Stimulated activated naive CD8-positive, alpha-beta T cell treated with anti-CD3 and anti-CD28 coated beads, Interleukin-15, Interleukin-2, amounts not matched to agents 100 ng/mL and 50 ng/mL, for 24 hours (primary cell): ENCODE measurements around the gene RNU6-9.
"Not testable (repeated sequence)": the region's sequence is repeated elsewhere in the genome, so short reads cannot be mapped to it uniquely, and the experiment has no call there.

ENCODE experiments used
- H3K27ac Mint-ChIP-seq: one replicate; pipeline ENCODE4 v1.8.0; 2021; ENCODE audit warnings: mild to moderate bottlenecking, mixed read lengths
- H3K27me3 Mint-ChIP-seq: one replicate; pipeline ENCODE4 v1.8.0; 2021; ENCODE audit warnings: mixed read lengths
- H3K36me3 Mint-ChIP-seq: one replicate; pipeline ENCODE4 v1.8.0; 2021; ENCODE audit warnings: low read depth, mixed read lengths
- H3K4me1 Mint-ChIP-seq: one replicate; pipeline ENCODE4 v1.8.0; 2021; ENCODE audit warnings: low read depth, mixed read lengths
- H3K4me3 Mint-ChIP-seq: one replicate; pipeline ENCODE4 v1.8.0; 2021; ENCODE audit warnings: mild to moderate bottlenecking, mixed read lengths
- H3K9me3 Mint-ChIP-seq: one replicate; pipeline ENCODE4 v1.8.0; 2021; ENCODE audit warnings: mixed read lengths

Gene RNU6-9

DNA sequence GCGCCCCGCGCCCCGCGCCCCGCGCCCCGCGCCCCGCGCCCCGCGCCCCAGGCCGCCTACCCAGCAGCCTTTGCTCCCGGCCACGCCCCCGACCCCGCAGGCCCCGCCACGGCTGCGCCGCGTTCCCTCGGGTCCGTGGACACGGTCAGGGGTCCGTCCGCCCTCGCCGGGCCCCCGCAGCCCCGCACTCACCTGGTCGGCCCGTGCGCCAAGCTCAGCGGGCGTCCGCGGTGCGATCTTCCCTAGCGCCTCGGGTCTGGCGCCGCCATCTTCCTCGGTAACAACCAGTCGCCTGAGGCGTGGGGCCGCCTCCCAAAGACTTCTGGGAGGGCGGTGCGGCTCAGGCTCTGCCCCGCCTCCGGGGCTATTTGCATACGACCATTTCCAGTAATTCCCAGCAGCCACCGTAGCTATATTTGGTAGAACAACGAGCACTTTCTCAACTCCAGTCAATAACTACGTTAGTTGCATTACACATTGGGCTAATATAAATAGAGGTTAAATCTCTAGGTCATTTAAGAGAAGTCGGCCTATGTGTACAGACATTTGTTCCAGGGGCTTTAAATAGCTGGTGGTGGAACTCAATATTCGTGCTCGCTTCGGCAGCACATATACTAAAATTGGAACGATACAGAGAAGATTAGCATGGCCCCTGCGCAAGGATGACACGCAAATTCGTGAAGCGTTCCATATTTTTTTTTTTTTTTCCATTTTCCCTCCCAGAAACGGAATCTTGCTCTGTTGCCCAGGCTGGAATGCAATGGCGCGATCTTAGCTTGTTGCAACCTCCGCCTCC, at the start of gene RNU6-9, which contains the start of gene MED16:
RNU6-9 (plus strand) TSS at position 591 of the 796 bp plus-strand sequence.
MED16 (minus strand) TSS at position 294 of the 796 bp plus-strand sequence. CDS start 2,056 bp downstream, outside the sequence.
- peaks cover 14% of the 10 kb centered on the region for H3K36me3 Mint-ChIP-seq
- H3K4me3 Mint-ChIP-seq = peak within 1 kb of the TSS; percentile 84
- peak within 1 kb of the TSS; percentile 99 for H3K27ac Mint-ChIP-seq
- H3K9me3 Mint-ChIP-seq = no peaks in the 10 kb centered on the region
- peaks cover 15% of the 10 kb centered on the region for H3K4me1 Mint-ChIP-seq
- H3K27me3 Mint-ChIP-seq = no peaks in the 10 kb centered on the region

DNA sequence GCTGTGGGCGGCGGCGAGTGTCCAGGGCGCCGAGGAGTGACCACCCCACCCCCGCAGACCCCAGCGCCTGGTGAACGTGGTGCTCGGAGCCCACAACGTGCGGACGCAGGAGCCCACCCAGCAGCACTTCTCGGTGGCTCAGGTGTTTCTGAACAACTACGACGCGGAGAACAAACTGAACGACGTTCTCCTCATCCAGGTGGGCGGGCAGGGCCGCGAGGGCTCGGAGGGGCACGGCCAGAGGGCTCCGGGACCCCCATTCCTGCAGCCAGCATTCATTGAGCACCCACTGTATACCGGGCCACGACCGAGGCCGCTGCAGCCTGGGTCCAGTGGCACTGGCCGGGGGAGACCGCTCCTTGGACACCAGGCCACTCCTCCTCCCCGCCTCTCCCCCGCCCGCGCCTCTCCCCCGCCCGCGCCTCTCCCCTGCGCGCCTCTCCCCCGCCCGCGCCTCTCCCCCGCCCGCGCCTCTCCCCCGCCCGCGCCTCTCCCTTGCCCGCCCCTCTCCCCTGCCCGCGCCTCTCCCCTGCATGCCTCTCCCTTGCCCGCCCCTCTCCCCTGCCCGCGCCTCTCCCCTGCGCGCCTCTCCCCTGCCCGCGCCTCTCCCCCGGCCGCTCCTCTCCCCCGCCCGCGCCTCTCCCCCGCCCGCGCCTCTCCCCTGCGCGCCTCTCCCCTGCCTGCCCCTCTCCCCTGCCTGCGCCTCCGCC, 49.3 kb upstream of the RNU6-9 start:
- H3K36me3 Mint-ChIP-seq = no peaks in the 10 kb centered on the region
- H3K27me3 Mint-ChIP-seq = peaks cover 25% of the 10 kb centered on the region
- peaks cover 3% of the 10 kb centered on the region for H3K4me1 Mint-ChIP-seq
- H3K4me3 Mint-ChIP-seq = no peak overlapping the region
- H3K27ac Mint-ChIP-seq = no peak overlapping the region
- no peaks in the 10 kb centered on the region for H3K9me3 Mint-ChIP-seq

DNA sequence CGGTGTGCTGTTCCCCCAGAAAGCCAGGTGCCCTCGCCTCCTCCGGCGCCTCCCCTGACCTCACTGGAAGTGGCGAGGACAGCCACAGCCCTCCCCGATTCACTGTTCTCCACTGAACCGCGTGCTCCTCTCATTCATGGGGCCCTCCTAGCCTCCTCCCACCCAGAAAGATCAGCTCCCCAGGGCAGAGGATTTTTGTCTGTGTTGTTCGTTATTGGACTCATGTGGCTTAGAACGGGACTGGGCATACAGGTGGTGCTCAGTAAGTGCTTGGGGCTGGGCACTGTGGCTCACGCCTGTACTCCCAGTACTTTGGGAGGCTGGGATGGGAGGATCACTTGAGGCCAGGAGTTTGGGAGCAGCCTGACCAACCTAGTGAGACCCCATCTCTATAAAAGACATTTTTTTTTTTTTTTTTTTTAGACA, 48.7 kb upstream of the RNU6-9 start:
- no peak overlapping the region for H3K27ac Mint-ChIP-seq
- H3K9me3 Mint-ChIP-seq = no peaks in the 10 kb centered on the region
- H3K4me1 Mint-ChIP-seq = peaks cover 3% of the 10 kb centered on the region
- H3K4me3 Mint-ChIP-seq = no peak overlapping the region
- H3K36me3 Mint-ChIP-seq = no peaks in the 10 kb centered on the region
- H3K27me3 Mint-ChIP-seq = peaks cover 29% of the 10 kb centered on the region

DNA sequence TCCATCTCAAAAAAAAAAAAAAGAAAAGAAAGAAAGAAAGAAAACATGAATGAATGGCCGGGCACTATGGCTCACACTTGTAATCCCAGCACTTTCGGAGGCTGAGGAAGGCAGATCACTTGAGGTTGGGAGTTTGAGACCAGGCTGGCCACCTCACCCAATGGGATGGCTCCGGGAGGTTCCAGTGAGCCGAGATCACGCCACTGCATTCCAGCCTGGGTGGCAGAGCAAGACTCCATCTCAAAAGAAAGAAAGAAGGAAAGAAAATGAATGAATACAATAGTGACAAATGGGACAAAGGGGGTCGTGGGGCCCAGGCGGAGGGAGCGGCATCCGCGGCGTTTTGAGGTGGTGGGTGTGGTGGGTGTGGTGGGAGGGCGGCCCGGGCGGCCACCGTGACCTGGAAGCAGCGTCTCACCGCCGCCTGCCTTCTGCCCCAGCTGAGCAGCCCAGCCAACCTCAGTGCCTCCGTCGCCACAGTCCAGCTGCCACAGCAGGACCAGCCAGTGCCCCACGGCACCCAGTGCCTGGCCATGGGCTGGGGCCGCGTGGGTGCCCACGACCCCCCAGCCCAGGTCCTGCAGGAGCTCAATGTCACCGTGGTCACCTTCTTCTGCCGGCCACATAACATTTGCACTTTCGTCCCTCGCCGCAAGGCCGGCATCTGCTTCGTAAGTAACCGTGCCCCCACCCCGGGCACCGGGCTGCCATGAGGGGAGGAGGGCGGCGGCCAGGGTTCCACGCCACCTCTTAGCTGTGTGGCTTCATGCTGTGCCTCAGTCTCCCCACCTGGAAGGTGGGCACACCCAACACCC, 47.4 kb upstream of the RNU6-9 start:
- Mint-ChIP-seq H3K4me1 (peaks cover 3% of the 10 kb centered on the region), H3K9me3 (no peaks in the 10 kb centered on the region), H3K4me3 (no peak overlapping the region), H3K36me3 (no peaks in the 10 kb centered on the region), H3K27ac (no peak overlapping the region), H3K27me3 (peaks cover 36% of the 10 kb centered on the region)

DNA sequence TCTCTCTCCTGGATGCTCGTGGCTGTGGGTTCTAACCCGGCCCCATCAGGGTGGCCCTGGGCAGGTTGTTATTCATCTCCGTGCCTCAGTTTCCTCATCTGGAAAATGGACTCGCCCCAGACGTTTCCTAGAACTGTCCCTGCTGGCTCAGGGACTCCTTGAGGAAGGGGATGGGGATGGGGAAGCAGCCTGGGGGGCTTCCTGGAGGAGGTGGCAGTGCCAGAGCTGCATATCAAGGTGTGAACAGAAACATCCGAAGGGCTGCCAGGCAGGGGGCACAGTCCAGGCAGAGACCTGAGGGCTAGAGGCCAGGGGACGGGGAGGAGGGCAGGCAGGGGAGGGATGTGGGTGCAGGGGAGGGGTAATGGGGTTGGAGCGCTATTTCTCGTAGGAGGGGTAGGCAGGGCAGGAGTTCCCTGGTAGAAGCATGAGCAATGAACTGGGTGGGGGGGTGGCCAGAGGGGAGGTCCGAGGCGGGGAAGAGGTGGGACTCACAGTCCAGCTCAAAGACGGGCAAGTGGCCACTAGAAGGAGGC, 44.8 kb upstream of the RNU6-9 start:
- peaks cover 31% of the 10 kb centered on the region for H3K27me3 Mint-ChIP-seq

DNA sequence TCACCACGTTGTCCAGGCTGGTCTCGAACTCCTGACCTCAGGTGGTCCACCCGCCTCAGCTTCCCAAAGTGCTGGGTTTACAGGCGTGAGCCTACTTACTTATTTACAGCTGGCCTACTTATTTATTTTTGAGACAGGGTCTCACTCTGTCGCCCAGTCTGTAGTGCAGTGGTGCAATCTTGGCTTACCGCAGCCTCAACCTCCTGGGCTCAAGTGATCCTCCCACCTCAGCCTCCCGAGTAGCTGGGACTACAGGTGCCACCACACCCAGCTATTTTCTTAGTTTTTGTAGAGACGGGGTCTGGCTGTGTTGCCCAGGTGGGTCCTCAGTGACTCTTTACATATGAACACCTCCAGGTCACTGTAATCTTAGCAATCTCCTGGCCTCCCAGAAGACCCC, 44.1 kb upstream of the RNU6-9 start:
- H3K9me3 Mint-ChIP-seq, H3K4me1 Mint-ChIP-seq, H3K27ac Mint-ChIP-seq, H3K4me3 Mint-ChIP-seq, H3K36me3 Mint-ChIP-seq: not testable (repeated sequence)
- peaks cover 31% of the 10 kb centered on the region for H3K27me3 Mint-ChIP-seq

More for the DNA sequence above, 44.8 kb upstream of the RNU6-9 start:
- Mint-ChIP-seq H3K4me3 (no peak overlapping the region), H3K4me1 (peaks cover 3% of the 10 kb centered on the region), H3K27ac (no peak overlapping the region), H3K9me3 (no peaks in the 10 kb centered on the region), H3K36me3 (no peaks in the 10 kb centered on the region)

DNA sequence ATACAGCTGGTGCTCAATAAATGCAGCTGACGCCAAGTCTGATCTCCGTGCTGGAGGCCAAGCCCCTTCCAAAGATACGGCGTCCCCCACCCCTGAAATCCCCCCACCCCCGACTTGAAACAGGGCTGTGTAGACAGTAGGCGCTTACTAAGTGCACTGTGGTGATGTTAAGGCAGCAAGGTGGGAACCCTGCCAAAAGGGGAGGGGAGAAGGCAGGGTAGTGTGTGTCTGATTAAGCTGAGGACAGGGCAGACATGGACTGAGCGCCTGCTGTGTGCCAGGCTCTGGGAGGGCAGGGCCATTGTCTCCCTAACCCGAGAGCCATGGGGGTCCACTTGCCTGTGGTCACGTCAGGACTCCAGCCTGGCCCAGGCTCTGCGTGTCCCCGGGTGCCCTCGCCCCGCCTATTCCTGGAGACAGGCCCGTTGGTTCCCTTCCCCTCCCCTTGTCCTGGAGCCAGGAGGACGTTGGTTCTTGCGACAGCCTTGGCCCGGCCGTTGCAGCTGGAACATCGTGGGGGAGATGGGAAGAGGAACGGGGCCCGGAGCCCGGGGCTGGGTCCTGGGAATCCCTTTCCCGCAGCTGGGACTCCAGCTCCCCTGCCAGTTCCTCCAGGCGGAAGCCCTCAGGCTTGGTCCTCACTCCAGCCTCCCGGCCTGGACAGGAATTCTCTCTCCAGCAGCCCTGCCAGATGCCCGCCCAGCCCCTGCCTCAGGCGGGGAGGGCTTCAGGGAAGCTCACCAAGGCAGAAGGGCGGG, 42.9 kb upstream of the RNU6-9 start:
- Mint-ChIP-seq H3K27ac (no peak overlapping the region), H3K9me3 (no peaks in the 10 kb centered on the region), H3K4me1 (no peaks in the 10 kb centered on the region), H3K4me3 (no peak overlapping the region), H3K27me3 (peaks cover 20% of the 10 kb centered on the region), H3K36me3 (no peaks in the 10 kb centered on the region)

DNA sequence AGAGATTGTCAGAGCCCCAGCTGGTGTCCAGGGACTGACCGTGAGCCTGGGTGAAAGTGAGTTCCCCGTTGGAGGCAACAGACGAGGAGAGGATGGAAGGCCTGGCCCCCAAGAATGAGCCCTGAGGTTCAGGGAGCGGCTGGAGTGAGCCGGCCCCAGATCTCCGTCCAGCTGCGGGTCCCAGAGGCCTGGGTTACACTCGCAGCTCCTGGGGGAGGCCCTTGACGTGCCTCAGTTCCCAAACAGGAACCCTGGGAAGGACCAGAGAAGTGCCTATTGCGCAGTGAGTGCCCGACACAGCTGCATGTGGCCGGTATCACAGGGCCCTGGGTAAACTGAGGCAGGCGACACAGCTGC, 42.3 kb upstream of the RNU6-9 start:
- no peaks in the 10 kb centered on the region for H3K36me3 Mint-ChIP-seq
- H3K9me3 Mint-ChIP-seq = no peaks in the 10 kb centered on the region
- H3K4me1 Mint-ChIP-seq = no peaks in the 10 kb centered on the region
- H3K27me3 Mint-ChIP-seq = peaks cover 15% of the 10 kb centered on the region
- H3K27ac Mint-ChIP-seq = no peak overlapping the region
- H3K4me3 Mint-ChIP-seq = no peak overlapping the region

DNA sequence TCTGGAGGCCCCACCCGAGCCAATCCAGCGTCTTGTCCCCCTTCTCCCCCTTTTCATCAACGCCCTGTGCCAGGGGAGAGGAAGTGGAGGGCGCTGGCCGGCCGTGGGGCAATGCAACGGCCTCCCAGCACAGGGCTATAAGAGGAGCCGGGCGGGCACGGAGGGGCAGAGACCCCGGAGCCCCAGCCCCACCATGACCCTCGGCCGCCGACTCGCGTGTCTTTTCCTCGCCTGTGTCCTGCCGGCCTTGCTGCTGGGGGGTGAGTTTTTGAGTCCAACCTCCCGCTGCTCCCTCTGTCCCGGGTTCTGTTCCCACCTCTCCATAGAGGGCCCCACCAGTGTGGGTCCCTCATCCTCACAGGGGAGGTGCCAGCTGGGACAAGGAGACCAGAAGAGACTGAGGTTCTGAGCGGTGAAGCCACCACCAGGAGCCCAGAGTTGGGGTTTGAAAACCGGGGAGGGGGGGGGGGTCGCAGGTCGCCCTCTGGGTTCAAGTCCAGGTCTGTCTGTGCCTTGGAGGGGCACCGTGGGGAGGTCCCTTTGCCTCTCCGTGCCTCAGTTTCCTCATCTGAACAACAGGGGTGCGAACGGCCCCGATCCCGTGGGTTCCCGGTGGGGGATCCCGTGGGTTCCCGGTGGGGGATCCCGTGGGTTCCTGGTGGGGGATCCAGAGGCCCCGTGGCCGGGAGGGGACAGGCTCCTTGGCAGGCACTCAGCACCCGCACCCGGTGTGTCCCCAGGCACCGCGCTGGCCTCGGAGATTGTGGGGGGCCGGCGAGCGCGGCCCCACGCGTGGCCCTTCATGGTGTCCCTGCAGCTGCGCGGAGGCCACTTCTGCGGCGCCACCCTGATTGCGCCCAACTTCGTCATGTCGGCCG, 40.9 kb upstream of the RNU6-9 start, which contains the start of gene ELANE:
ELANE (plus strand) TSS at position 168 of the 878 bp plus-strand sequence; CDS start at position 194, 26 bp downstream.
- H3K4me1 Mint-ChIP-seq = no peaks in the 10 kb centered on the region
- H3K9me3 Mint-ChIP-seq = no peaks in the 10 kb centered on the region
- no peaks in the 10 kb centered on the region for H3K36me3 Mint-ChIP-seq
- peaks cover 11% of the 10 kb centered on the region for H3K27me3 Mint-ChIP-seq
- no peak within 1 kb of the TSS for H3K27ac Mint-ChIP-seq
- no peak within 1 kb of the TSS for H3K4me3 Mint-ChIP-seq

DNA sequence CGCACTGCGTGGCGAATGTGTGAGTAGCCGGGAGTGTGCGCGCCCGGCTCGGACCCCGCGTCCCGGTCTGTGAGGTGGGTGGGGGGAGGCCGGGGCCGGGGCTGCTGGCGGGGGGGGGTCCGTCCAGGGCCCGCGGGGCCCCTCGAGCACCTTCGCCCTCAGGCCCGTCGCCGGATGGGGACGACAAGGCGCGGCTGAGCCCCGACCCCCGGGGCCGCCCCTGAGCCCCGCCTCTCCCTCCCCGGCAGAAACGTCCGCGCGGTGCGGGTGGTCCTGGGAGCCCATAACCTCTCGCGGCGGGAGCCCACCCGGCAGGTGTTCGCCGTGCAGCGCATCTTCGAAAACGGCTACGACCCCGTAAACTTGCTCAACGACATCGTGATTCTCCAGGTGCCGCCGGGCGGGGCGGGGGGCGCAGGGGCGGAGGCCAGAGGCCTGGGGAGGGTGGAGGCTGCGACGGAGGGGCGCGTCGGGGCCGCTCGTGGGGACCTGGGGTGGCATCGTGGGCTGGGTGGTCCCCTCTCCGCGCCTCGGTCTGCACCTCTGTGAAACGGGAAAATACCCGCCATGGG, 40.2 kb upstream of the RNU6-9 start:
- Mint-ChIP-seq H3K4me1 (no peaks in the 10 kb centered on the region), H3K4me3 (no peak overlapping the region), H3K27ac (no peak overlapping the region), H3K36me3 (no peaks in the 10 kb centered on the region), H3K27me3 (peaks cover 11% of the 10 kb centered on the region), H3K9me3 (no peaks in the 10 kb centered on the region)

DNA sequence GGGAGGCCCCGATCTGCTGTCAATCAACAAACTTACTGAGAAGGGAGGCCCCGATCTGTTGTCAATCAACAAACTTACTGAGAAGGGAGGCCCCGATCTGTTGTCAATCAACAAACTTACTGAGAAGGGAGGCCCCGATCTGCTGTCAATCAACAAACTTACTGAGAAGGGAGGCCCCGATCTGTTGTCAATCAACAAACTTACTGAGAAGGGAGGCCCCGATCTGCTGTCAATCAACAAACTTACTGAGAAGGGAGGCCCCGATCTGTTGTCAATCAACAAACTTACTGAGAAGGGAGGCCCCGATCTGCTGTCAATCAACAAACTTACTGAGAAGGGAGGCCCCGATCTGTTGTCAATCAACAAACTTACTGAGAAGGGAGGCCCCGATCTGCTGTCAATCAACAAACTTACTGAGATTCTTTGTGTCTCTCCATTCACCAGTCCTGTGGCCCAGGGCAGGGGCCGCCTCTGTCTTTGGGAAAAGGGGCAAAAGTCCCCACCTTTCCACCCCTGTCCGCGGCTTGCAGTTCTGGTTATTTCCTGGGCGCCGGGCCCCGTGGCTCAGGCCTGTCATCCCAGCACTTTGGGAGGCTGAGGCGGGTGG, 39.6 kb upstream of the RNU6-9 start:
- peaks cover 17% of the 10 kb centered on the region for H3K27me3 Mint-ChIP-seq
- not testable (repeated sequence) for H3K4me3 Mint-ChIP-seq, H3K27ac Mint-ChIP-seq, H3K9me3 Mint-ChIP-seq, H3K36me3 Mint-ChIP-seq, H3K4me1 Mint-ChIP-seq

DNA sequence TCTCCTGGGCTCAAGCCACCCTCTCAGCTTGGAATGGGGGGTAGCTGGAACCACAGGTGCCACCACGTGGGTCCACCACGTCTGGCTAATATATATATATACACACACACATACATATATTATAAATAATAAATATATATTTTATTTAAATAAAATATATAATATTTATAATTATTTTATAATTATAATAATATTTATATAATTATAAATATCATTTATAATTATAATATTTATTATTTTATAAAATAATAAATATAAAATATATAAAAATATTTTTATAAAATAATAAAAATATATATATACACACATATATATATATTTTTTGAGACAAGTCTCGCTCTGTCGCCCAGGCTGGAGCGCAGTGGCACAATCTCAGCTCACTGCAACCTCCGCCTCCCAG, 38.7 kb upstream of the RNU6-9 start:
- Mint-ChIP-seq H3K4me1 (no peaks in the 10 kb centered on the region), H3K27ac (no peak overlapping the region), H3K36me3 (no peaks in the 10 kb centered on the region), H3K4me3 (no peak overlapping the region), H3K27me3 (peaks cover 14% of the 10 kb centered on the region), H3K9me3 (no peaks in the 10 kb centered on the region)

DNA sequence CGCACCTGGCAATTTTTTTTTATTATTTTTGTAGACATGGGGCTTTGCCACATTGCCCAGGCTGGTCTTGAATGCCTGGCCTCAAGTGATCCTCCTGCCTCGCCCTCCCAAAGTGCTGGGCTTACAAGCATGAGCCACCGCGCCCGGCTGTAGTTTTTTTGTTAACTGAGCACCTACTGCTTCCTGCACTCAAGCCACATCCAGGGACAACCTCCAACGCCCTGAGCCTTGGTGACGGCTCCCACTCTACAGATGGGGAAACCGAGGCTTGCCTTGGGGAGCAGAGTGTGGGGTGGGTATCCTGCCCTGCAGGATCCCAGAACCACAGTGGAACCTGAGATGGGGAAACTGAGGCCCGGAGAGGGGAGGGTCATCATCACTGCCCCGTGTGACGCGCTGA, 38.1 kb upstream of the RNU6-9 start:
- Mint-ChIP-seq H3K4me3 (no peak overlapping the region), H3K27ac (no peak overlapping the region), H3K36me3 (no peaks in the 10 kb centered on the region)

More for the DNA sequence above, 38.1 kb upstream of the RNU6-9 start:
- H3K4me1 Mint-ChIP-seq = no peaks in the 10 kb centered on the region
- H3K27me3 Mint-ChIP-seq = peaks cover 9% of the 10 kb centered on the region
- H3K9me3 Mint-ChIP-seq = no peaks in the 10 kb centered on the region
